Breast epithelium (tissue), 4 donors: Measurements from ENCODE around the gene ABHD12B. TPM values are rescaled to one million over a fixed set of nuclear protein-coding genes. Genes with fewer than 3 reads are reported as not detected.

Experiments used
- DNase-seq, 2 donors: peaks; one replicate each; pipeline ENCODE4 v3.0.0-alpha.2; 2019; ENCODE audit warnings: low spot score in 2 of 2
- H3K27ac ChIP-seq, 2 donors: fragments of 200-600 bp; sonication (generic) in 1 of 2; one replicate each; pipeline ENCODE4 v1.5.1; 2016 to 2019; ENCODE audit warnings: mild to moderate bottlenecking in 1 of 2
- H3K27me3 ChIP-seq, 2 donors: fragments of 200-600 bp; sonication (generic) in 1 of 2; one replicate each; pipeline versions ENCODE4 v1.5.1 to v1.6.0; 2017 to 2019; ENCODE audit warnings: control low read depth in 1 of 2, mild to moderate bottlenecking in 1 of 2
- H3K36me3 ChIP-seq: fragments of 200-600 bp; one replicate; pipeline ENCODE4 v1.5.1; 2019
- H3K4me1 ChIP-seq, 2 donors: fragments of 200-600 bp; sonication (generic); one replicate each; pipeline ENCODE4 v1.5.1; 2016 to 2019; ENCODE audit warnings: control low read depth in 1 of 2
- H3K4me3 ChIP-seq, 3 donors: fragments of 200-600 bp; sonication (generic); 1 replicate in 2 of 3; 2 replicates in 1 of 3; pipeline ENCODE4 v1.5.1; 2016 to 2019; ENCODE audit warnings: mild to moderate bottlenecking in 3 of 3, moderate library complexity in 2 of 3
- H3K9me3 ChIP-seq, 2 donors: fragments of 200-600 bp; sonication (generic) in 1 of 2; one replicate each; pipeline ENCODE4 v1.5.1; 2016 to 2019; ENCODE audit warnings: control low read depth in 1 of 2
- CTCF ChIP-seq, 3 donors: fragments of 450-650 bp; IDR thresholded peaks; one replicate each; pipeline ENCODE4 v1.5.1; 2016 to 2017; ENCODE audit warnings: antibody characterized with exemption in 3 of 3, mild to moderate bottlenecking in 3 of 3, moderate library complexity in 3 of 3
- POLR2A ChIP-seq: fragments of 450-650 bp; IDR thresholded peaks from one replicate; pipeline ENCODE4 v1.6.1; 2016; ENCODE audit warnings: antibody characterized with exemption, mild to moderate bottlenecking, moderate library complexity
- POLR2AphosphoS5 ChIP-seq, 3 donors: sonication (generic); formaldehyde crosslinking; IDR thresholded peaks; one replicate each; pipeline ENCODE4 v1.6.1; 2017; ENCODE audit warnings: antibody characterized with exemption in 3 of 3
- intact Hi-C: fragments of 100-400 bp; cut with DNase I; formaldehyde crosslinking; loops from one replicate; pipeline ENCODE4 v1.15.1; 2023; ENCODE audit warnings: low total_unique reads
- total RNA-seq, 3 donors: library from RNA; depleted of rRNA; stranded (reverse); fragments of >200 nt; gene quantifications; one replicate each; pipeline ENCODE4 v1.1.0, GENCODE V29; 2016

The ABHD12B gene
- total RNA-seq, 3 donors from 2014 or later, result not detected

DNA sequence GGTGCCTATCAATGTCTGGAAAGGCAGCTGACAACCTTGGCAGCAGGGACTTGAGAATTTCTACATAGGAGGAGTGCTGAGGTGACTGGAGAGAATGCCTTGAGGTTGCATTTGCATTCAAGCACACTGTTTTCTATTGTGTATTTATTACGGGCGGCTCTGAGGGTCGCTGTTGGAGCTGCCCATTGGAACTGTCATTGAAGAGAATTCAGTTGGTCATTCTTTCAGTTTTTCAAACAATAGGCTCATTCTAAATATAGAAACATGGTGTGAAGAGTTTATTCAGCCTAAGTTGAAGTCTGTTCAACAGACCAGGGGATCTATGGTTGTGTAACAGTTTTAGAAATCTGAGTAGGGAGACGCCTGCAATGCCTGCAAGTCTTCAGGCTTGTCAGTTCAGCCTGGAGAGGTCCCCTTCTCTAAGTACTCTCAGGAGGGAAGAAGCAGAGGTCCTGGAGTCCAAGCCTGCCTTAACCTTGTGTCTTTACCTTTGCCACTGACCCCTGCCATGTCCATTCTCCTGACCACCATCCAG, 9.8 kb upstream of the ABHD12B start:
- H3K27me3 ChIP-seq, result no peaks in the 10 kb centered on the region
- H3K4me1 ChIP-seq, result no peaks in the 10 kb centered on the region
- no peaks in the 10 kb centered on the region for H3K36me3 ChIP-seq
- H3K9me3 ChIP-seq, result no peaks in the 10 kb centered on the region
- H3K27ac ChIP-seq, result no peak overlapping the region
- DNase-seq, result no peak
- intact Hi-C loops, result loop anchor here (10.0 kb wide), 1 partner anchor 87 kb away; no protein-coding TSS in a partner anchor
- TF ChIP-seq POLR2A, result no peak
- no peak for TF ChIP-seq CTCF (IDR thresholded peaks at IDR 0.05)
- no peak for TF ChIP-seq POLR2AphosphoS5 (IDR thresholded peaks at IDR 0.05)
- no peak overlapping the region for H3K4me3 ChIP-seq

DNA sequence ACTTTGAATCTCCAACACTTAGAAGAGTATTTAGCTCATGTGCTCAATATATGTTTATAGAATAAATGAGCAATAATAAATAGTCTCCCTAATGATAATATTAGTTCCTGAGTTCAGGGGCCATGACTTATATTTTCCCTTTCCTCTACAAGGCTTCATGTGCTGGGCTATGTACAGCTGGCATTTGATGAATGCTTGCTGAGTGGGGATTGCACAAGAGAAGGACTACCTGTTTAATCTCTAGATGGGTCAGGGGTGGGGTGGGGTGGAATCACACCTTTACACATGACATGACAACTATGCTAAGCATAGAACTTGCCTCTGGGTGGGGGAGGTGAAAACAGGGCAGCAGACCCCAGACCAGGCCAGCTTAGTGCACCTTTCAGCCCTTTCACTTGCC, 7.6 kb upstream of the ABHD12B start:
- H3K27me3 ChIP-seq, result no peaks in the 10 kb centered on the region
- no peaks in the 10 kb centered on the region for H3K4me1 ChIP-seq
- intact Hi-C loops, result loop anchor here (10.0 kb wide), 1 partner anchor 89 kb away; no protein-coding TSS in a partner anchor
- no peaks in the 10 kb centered on the region for H3K9me3 ChIP-seq
- no peak for DNase-seq
- no peak overlapping the region for H3K27ac ChIP-seq
- TF ChIP-seq CTCF (IDR thresholded peaks at IDR 0.05) (no peak), POLR2A (no peak), POLR2AphosphoS5 (IDR thresholded peaks at IDR 0.05) (no peak)
- no peaks in the 10 kb centered on the region for H3K36me3 ChIP-seq
- no peak overlapping the region for H3K4me3 ChIP-seq

DNA sequence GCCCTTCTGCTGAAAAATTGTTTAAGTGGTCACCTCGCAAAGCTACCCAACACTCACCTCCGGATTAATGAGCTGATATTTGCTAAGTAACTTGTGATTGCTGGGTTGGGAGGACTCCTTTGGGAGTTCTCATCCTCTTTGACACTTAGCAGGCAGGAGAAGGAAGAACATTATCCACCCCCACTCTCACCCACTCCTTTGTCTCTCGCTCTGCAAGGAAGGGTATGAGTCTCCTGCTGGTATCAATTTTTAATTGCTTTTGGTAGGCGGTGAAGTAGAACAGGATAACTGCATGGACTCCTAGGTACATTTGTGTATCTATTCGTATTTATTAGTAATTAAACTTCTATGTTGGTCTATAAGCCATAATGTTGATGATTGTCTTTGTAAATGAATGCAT, 6.9 kb upstream of the ABHD12B start:
- H3K9me3 ChIP-seq, result no peaks in the 10 kb centered on the region
- no peaks in the 10 kb centered on the region for H3K27me3 ChIP-seq
- no peak overlapping the region for H3K27ac ChIP-seq
- DNase-seq, result no peak
- no peaks in the 10 kb centered on the region for H3K4me1 ChIP-seq
- TF ChIP-seq CTCF (IDR thresholded peaks at IDR 0.05), result no peak
- no peak for TF ChIP-seq POLR2AphosphoS5 (IDR thresholded peaks at IDR 0.05)
- intact Hi-C loops, result loop anchor here (10.0 kb wide), 1 partner anchor 90 kb away; no protein-coding TSS in a partner anchor
- no peaks in the 10 kb centered on the region for H3K36me3 ChIP-seq
- no peak overlapping the region for H3K4me3 ChIP-seq

DNA sequence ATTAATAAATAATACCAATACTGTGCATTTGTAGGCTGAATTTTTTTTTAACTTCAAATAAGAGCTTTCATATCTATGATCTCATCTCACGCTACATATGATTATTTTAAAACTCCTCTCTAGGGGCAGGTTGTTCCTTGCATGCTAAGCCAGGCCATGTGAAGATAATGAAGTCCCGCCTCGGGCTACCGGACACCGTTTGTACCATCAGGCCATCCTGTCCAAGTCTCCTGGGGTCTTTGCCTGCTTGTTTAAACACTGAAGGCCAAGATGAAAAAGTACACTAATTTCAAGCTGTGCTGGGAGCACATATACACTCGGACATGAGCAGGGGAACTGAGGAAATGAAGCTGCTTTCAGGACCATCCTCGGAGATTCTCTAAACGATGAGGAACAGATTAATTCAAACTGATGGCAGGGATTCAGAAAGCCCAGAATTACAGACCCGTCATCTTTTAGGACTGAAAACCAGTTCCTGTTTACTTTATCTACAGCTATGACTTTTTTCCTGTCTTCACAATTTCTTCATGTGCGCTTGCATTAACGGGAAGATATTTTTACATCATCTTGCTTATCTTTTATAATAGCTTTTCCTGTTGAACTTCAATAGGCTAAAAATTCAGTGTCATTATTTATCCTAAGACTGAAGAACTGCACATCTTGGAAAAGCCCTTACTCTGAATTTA, 6.3 kb upstream of the ABHD12B start:
- Histone ChIP-seq H3K9me3 (no peaks in the 10 kb centered on the region), H3K27ac (no peak overlapping the region), H3K36me3 (no peaks in the 10 kb centered on the region), H3K27me3 (no peaks in the 10 kb centered on the region), H3K4me1 (no peaks in the 10 kb centered on the region), H3K4me3 (no peak overlapping the region)
- no peak for DNase-seq
- intact Hi-C loops, result loop anchor here (10.0 kb wide), 1 partner anchor 91 kb away; no protein-coding TSS in a partner anchor
- no peak for TF ChIP-seq POLR2A

- H3K27ac ChIP-seq, result no peak overlapping the region
- no peak overlapping the region for H3K4me3 ChIP-seq
- no peaks in the 10 kb centered on the region for H3K9me3 ChIP-seq
- no peaks in the 10 kb centered on the region for H3K4me1 ChIP-seq
- TF ChIP-seq CTCF (IDR thresholded peaks at IDR 0.05) (no peak), POLR2AphosphoS5 (IDR thresholded peaks at IDR 0.05) (no peak), POLR2A (no peak)
- intact Hi-C loops, result no loop called here
- H3K36me3 ChIP-seq, result no peaks in the 10 kb centered on the region
- no peaks in the 10 kb centered on the region for H3K27me3 ChIP-seq
- no peak for DNase-seq
These were observed 625 bp upstream of the ABHD12B start for GRCh38 chr14:50871228-50871627.
